Panc1 (cell line): ENCODE results near the gene GOLGA6L24.
"Not testable (repeated sequence)": the region's sequence is repeated elsewhere in the genome, so short reads cannot be mapped to it uniquely, and the experiment has no call there.

Experiments
- POLR2AphosphoS5 ChIP-seq: IDR thresholded peaks from 2 replicates; pipeline ENCODE4 v1.6.1; 2012; ENCODE audit warnings: mild to moderate bottlenecking, low read depth, low read length, moderate library complexity
- SIN3A ChIP-seq: IDR thresholded peaks from 2 replicates; pipeline ENCODE4 v1.6.1; 2012; ENCODE audit warnings: low read depth, mild to moderate bottlenecking, low read length, moderate library complexity, borderline replicate concordance; ENCODE audit not compliant: insufficient read depth
- TCF7L2 ChIP-seq: IDR thresholded peaks from 2 replicates; pipeline ENCODE4 v1.6.1; 2011; ENCODE audit warnings: mild to moderate bottlenecking, low read depth, low read length, inconsistent platforms
- TF ChIP-seq, protein P1 (sequence below): fragments of 450-650 bp; IDR thresholded peaks from 2 replicates; pipeline ENCODE4 v1.5.1; 2017; ENCODE audit warnings: mild to moderate bottlenecking
- TF ChIP-seq, protein P2 (sequence below), 2 experiments: IDR thresholded peaks; 2 replicates each; pipeline ENCODE4 v1.6.1; 2011 to 2012; ENCODE audit warnings: low read depth in 2 of 2, control low read depth in 1 of 2, low read length in 1 of 2, mild to moderate bottlenecking in 1 of 2, moderate library complexity in 1 of 2; ENCODE audit not compliant: insufficient read depth in 1 of 2

DNA sequence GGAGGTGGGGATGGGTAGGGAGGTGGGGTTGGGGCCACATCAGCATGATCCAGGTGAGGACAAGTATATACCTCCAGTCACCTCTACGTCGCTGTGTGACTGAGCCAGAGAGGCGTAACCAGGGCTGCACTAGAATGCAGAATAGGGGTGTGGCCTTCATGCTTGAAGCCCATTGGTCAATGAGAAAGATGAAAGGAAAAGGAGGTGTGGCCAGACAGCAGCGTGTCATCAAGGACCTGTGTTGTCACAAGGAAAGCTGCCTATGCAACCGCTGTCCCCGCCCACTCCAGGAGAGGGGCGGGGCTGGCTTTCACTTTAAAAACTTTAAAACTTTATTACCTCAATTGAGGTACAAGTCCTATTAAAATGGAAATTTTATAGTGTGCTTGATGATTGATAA is at the start of gene GOLGA6L24:
- TF ChIP-seq, protein P1, sequence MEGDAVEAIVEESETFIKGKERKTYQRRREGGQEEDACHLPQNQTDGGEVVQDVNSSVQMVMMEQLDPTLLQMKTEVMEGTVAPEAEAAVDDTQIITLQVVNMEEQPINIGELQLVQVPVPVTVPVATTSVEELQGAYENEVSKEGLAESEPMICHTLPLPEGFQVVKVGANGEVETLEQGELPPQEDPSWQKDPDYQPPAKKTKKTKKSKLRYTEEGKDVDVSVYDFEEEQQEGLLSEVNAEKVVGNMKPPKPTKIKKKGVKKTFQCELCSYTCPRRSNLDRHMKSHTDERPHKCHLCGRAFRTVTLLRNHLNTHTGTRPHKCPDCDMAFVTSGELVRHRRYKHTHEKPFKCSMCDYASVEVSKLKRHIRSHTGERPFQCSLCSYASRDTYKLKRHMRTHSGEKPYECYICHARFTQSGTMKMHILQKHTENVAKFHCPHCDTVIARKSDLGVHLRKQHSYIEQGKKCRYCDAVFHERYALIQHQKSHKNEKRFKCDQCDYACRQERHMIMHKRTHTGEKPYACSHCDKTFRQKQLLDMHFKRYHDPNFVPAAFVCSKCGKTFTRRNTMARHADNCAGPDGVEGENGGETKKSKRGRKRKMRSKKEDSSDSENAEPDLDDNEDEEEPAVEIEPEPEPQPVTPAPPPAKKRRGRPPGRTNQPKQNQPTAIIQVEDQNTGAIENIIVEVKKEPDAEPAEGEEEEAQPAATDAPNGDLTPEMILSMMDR: not testable (repeated sequence)
- not testable (repeated sequence) for TF ChIP-seq SIN3A, POLR2AphosphoS5, TCF7L2
- TF ChIP-seq, protein P2, sequence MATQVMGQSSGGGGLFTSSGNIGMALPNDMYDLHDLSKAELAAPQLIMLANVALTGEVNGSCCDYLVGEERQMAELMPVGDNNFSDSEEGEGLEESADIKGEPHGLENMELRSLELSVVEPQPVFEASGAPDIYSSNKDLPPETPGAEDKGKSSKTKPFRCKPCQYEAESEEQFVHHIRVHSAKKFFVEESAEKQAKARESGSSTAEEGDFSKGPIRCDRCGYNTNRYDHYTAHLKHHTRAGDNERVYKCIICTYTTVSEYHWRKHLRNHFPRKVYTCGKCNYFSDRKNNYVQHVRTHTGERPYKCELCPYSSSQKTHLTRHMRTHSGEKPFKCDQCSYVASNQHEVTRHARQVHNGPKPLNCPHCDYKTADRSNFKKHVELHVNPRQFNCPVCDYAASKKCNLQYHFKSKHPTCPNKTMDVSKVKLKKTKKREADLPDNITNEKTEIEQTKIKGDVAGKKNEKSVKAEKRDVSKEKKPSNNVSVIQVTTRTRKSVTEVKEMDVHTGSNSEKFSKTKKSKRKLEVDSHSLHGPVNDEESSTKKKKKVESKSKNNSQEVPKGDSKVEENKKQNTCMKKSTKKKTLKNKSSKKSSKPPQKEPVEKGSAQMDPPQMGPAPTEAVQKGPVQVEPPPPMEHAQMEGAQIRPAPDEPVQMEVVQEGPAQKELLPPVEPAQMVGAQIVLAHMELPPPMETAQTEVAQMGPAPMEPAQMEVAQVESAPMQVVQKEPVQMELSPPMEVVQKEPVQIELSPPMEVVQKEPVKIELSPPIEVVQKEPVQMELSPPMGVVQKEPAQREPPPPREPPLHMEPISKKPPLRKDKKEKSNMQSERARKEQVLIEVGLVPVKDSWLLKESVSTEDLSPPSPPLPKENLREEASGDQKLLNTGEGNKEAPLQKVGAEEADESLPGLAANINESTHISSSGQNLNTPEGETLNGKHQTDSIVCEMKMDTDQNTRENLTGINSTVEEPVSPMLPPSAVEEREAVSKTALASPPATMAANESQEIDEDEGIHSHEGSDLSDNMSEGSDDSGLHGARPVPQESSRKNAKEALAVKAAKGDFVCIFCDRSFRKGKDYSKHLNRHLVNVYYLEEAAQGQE (IDR thresholded peaks at IDR 0.05; ENCODE audit: insufficient read depth in 1 of 2, low read depth in 2 of 2, low read length in 1 of 2): not testable (repeated sequence)
